Stimulated activated CD8-positive, alpha-beta memory T cell treated with anti-CD3 and anti-CD28 coated beads, Interleukin-7, amount 100 ng/mL, for 24 hours (primary cell): Measurements from ENCODE around the gene HMOX1.
"Not testable (repeated sequence)": the region's sequence is repeated elsewhere in the genome, so short reads cannot be mapped to it uniquely, and the experiment has no call there.

Source experiments
- DNase-seq: peaks from one replicate; pipeline ENCODE4 v3.0.0-alpha.2; 2020; ENCODE audit warnings: low read depth

The HMOX1 gene

DNA sequence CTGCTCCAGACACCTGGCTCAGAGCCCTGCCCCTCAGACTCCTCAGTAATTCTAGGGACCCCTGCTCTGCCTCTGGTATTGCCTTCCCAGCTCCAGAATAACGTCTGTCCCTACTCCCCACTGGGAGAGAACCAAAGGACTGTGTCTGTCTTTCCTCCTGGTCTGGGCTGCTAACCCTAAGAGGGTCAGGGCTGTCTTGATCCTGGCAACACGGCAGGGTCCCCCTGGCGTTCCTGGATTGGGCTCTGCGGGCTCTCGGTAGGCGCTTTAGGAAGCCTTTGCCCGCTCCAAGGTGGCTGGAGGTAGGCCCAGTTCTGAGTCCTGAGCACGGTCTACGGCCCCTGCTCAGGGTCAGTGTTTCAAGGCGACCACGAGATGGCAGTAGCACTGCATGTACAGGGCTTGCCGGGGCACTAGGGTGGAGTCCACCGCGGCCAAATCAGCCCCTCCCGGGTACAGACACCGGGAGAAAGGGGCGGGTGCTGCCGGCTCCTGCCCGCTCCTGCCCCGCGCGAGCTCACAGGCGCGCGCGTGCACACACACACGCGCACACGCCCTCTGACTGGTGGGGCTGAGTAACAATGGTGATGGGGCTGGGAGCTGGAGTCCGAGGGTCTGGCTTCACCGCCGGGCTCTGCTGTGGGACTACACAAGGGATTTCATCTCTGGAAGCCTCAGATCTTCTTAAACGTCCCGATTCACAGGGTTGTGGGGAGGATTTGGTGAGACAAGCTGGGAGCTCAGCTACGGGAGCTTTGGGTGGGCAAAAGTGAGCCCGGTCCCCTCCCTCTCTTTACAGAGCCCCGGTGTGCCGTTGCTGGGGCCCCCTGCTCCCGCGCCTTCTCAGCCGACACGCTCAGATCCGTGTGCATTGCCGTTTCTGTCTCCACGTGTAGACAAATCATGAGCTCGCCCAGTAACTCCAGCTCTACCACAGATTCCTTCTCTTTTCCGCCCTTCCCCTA, 30.1 kb upstream of the HMOX1 start:
- peak; percentile 66 for DNase-seq

DNA sequence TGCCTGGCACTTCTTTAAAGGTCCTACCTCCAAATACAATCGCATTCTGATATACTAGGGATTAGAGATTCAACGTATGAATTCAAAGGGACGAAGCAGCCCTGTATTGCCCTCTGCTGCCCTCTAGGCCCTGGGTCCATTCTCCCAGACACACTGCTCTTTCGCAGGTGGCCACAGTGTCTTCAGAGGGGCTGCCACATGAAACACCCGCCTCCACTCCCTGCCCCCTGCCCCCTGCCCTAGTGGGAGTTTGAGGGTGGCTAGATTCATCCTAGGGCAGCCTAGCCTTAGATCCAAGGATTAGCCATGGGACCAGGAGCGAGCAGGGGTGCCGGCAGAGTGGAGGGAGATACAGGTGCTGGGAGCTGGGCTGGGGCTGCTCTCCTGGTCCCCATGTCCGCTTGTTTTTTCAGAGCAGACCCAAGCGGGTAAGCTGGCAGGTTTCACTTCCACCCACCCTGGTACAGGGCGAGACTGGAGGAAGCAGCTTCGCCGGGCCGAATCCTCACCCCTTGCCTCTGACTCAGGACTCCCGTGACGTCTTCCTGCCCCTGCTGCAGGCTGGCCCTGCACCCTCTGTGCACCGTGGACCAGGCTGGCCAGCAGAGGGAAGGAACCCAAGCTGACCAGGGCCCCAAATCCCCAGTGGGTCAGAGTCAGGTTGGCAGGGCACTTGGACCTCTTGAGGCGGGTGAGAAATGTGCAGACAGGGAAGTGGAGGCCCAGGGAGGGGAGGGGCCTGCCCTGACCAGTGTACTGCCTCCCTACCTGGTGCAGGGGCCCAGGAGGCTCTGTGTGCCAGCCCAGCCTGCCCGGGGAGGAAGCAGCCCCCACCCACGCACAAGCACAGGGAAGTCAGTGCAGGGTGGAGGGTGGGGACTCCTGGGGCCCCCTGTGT, 28.4 kb upstream of the HMOX1 start:
- no peak for DNase-seq

GRCh38 chr22:35353318-35353717, 27.6 kb upstream of the HMOX1 start:
- no peak for DNase-seq

DNA sequence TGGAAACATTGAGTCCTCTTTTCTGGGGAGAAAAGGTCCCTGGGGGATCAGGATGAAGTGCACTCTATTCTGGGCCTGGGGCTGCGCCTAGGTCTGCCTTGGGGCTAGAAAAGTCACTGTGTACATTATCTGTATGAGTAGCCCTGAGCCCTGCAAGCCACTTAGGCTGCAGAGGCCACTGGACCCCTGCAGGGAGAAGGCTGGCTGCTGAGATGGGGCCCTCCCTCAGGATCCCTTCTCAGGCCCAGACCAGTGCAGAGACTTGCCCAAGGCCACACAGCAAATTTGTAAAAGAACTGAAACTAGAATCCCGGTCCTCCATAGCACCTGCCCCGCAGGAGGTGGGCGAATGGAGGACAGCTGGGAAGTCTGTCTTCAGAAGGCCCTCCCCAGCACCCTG, 26.8 kb upstream of the HMOX1 start:
- DNase-seq: no peak

DNA sequence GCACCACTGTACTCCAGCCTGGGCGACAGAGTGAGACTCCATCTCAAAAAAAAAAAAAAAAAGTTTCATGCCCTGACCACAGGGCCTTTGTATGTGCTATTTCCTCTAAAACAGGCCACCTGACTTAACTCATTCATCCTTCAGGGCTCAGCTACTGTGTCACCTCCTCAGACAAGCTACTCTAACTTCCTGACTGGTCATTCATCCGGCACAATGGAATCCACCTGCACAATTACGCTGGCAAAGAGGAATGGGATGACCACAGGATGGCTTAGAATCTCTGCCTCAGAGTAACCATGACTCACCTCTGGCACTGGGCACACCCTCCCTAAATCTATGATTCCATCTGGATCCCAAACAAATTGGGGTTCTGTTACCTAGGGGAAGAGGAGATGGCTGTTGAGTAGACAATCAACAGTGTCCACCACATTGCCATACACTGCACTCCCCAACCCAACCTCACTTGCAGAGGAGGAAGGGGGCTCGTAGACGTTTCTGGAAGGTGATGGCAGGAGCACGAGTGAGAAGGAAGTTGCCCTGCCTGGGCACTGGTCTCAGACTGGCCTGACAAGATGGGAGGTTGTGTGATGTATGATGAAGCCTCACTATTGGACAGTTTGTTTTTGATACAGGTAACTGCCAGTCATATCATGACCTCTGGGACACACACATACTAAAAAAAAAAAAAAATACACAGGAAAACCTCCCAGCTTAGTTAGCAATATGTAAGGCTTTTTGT, 22.8 kb upstream of the HMOX1 start:
- no peak for DNase-seq

DNA sequence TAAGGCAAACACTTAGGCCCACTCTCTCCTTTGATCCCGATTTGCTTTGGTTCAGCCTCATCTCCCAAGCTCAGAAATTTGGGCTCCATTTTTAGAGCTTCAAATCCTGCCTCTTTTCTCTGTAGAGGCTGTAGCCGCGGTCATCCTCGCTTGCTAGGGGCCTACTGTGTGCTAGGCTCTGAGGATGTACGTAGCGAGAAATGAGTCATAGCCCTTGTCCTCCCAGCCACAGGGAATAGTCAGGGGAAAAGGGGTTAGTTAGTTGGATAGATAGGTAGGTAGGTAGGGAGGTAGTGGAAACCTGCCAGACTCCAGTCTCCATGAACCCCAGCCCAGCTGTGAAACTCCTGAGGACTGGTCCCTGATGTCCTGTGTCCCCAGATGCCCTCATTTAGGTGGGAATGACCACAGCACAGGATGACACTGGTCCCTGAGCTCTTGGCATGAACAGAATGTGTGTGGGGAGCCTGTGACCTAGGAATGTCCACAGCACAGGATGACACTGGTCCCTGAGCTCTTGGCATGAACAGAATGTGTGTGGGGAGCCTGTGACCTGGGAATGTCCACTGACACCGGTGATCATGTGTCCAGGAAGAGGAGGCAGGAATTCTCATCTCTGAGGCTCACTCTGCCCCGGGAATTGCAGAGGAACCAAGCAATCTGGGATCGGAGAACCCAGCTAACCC, 21.4 kb upstream of the HMOX1 start:
- no peak for DNase-seq

- no peak for DNase-seq
Measured at GRCh38 chr22:35361001-35361558, 19.8 kb upstream of the HMOX1 start.

- DNase-seq: no peak
Measured at GRCh38 chr22:35363566-35364086, 17.3 kb upstream of the HMOX1 start.

- not testable (repeated sequence) for DNase-seq
Measured at GRCh38 chr22:35364230-35364629, 16.7 kb upstream of the HMOX1 start.

GRCh38 chr22:35367331-35367886, 13.5 kb upstream of the HMOX1 start:
- DNase-seq: no peak

DNA sequence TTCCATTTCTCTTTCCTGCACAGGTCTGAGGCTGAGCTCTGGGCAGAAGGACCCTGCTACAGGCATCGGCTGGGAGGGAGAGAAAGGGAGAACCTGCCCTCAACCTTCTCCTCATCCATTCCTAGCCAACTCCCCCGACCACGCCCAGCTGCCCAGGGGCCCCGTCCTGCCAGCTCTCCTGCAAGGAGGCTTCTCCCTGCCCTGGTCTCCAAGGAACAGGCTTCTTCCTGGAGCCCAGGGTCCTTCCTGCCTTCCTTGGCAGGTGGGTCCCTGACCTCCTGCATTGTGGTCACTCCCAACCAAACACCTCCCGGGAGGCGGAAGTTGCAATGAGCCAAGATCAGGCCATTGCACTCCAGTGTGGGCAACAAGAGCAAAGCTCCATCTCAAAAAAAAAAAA, 12.5 kb upstream of the HMOX1 start:
- no peak for DNase-seq

GRCh38 chr22:35369996-35370395, 10.9 kb upstream of the HMOX1 start:
- DNase-seq: no peak

GRCh38 chr22:35373781-35374180, 7.1 kb upstream of the HMOX1 start:
- no peak for DNase-seq

DNA sequence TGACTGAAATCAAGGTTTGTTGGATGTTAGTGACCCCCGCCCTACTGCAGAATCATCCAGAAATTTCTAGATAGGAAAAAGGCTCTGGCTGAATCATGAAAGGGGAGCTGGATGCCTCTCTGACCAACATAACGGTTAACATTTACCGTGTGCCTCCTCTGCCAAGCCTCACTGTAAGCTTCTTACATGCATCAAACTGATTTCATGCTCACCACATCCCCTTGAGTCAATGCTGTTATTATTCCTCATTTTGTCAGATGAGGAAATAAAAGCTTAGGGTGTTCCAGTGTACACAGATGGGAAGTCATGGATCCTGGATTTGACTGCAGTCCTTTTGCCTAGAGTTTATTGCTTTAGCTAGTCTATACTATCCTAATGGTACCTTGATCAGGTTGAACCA, 5.9 kb upstream of the HMOX1 start:
- no peak for DNase-seq

- no peak for DNase-seq
Measured at GRCh38 chr22:35375526-35375925, 5.4 kb upstream of the HMOX1 start.

- DNase-seq: no peak
Measured at GRCh38 chr22:35376728-35377472, 4.0 kb upstream of the HMOX1 start.

DNA sequence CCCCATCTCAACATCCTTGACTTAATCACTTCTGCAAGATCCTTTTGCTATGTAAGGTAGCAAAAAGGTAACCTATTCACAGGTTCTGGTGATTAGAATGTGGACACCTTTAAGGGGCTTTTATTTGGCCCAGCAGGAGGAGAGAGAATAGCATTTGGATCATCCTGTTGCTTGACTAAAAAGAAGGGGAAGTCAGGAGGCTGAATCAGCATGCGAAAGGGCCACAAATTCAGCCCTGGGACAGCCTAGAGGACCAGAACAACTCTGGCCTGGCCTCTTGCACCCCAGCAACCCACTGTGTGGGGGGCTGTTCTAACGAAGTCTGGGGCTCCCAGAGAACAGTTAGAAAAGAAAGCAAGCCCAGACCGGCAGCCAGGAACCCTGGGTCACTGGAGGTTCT, 3.2 kb upstream of the HMOX1 start:
- no peak for DNase-seq

- DNase-seq: no peak
Measured at GRCh38 chr22:35378621-35379020, 2.3 kb upstream of the HMOX1 start.

DNA sequence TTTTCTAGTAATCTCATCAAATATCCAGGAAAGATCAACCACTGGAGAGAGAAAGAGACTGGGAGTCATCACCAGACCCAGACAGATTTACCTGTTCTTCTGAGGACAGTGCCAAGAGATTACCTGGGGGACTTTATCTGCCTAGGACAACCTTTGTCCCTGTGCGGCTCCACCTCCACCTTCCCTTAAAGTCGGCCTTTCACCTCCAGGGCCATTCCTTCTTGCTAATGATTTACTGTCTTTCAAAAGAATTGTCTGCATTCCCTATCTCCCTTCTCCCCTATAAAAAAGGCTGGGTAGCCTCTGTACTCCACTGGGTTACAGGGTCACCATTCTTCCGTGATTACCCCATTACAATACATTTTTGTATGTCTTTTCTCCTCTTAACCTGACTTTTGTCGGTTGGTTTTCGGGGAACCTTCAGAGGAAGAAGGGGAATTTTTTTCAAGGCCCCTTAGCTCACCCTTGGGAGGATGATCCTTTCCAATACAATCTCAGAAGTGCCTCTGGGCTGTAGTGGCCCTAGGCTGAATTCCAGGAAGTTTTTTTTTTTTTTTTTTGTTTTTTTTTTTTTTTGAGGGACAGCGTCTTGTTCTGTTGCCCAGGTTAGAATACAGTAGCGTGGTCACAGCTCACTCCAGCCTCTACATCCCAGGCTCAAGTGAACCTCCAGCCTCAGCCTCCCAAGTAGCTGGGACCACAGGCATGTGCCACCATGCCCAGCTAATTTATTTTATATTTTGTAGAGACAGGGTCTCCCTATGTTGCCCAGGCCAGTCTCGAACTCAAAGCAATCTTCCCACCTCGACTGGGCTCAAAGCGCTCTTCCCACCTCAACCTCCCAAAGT, 1.5 kb upstream of the HMOX1 start:
- DNase-seq: no peak
